GM18858 (cell line): Measurements from ENCODE around the gene FGR.
"Not testable (repeated sequence)": the region's sequence is repeated elsewhere in the genome, so short reads cannot be mapped to it uniquely, and the experiment has no call there.

Source experiments
- ATAC-seq: cut with Tn5 transposase; IDR thresholded peaks from one replicate; pipeline ENCODE4 v1.9.1; 2021; ENCODE audit not compliant: unreplicated experiment

Gene FGR

GRCh38 chr1:27634985-27635367 is at the start of gene FGR:
Gene FGR (minus strand): TSS chr1:27635185. CDS start chr1:27623916, 11,269 bp downstream.
- no peak for ATAC-seq

- no peak for ATAC-seq
These were observed 49.2 kb upstream of the FGR start for GRCh38 chr1:27684176-27684575.

GRCh38 chr1:27682351-27682944 is 47.5 kb upstream of the FGR start:
- no peak for ATAC-seq

- not testable (repeated sequence) for ATAC-seq
These were observed 46.6 kb upstream of the FGR start for GRCh38 chr1:27681580-27681979.

GRCh38 chr1:27680225-27680791 is 45.3 kb upstream of the FGR start:
- not testable (repeated sequence) for ATAC-seq

GRCh38 chr1:27678747-27679146 is 43.8 kb upstream of the FGR start:
- ATAC-seq = no peak

GRCh38 chr1:27676410-27676809 is 41.4 kb upstream of the FGR start:
- ATAC-seq = no peak

- ATAC-seq = no peak
These were observed 37.7 kb upstream of the FGR start for GRCh38 chr1:27672750-27673112.

- peak; percentile 78 for ATAC-seq
These were observed 37.2 kb upstream of the FGR start, which contains the start of gene IFI6 for GRCh38 chr1:27671964-27672749. Gene IFI6 (minus strand): TSS chr1:27672192. CDS start chr1:27669314, 2,878 bp downstream.

GRCh38 chr1:27669876-27670275 is 34.9 kb upstream of the FGR start:
- no peak for ATAC-seq

GRCh38 chr1:27668808-27669723 is 34.1 kb upstream of the FGR start:
- ATAC-seq = no peak

GRCh38 chr1:27668121-27668807 is 33.3 kb upstream of the FGR start:
- ATAC-seq = no peak

- ATAC-seq = no peak
These were observed 31.8 kb upstream of the FGR start for GRCh38 chr1:27666791-27667254.

GRCh38 chr1:27666294-27666693 is 31.3 kb upstream of the FGR start:
- no peak for ATAC-seq

GRCh38 chr1:27665016-27665651 is 30.1 kb upstream of the FGR start:
- no peak for ATAC-seq

- no peak for ATAC-seq
These were observed 29.3 kb upstream of the FGR start for GRCh38 chr1:27664291-27664690.

- ATAC-seq = no peak
These were observed 27.9 kb upstream of the FGR start for GRCh38 chr1:27662707-27663393.

GRCh38 chr1:27662261-27662660 is 27.3 kb upstream of the FGR start:
- ATAC-seq = no peak

- no peak for ATAC-seq
These were observed 26.6 kb upstream of the FGR start for GRCh38 chr1:27661412-27662075.
